GM23338 (cell line): ENCODE data around the gene NELL2. TPM values are rescaled to one million over a fixed set of nuclear protein-coding genes. Genes with fewer than 3 reads are reported as not detected.

Source experiments
- ATAC-seq: fragments of 200-7000 bp; cut with Tn5 transposase; 3 replicates; pipeline ENCODE4 v1.9.1; 2020
- DNase-seq: peaks from one replicate; pipeline ENCODE4 v3.0.0-alpha.2; 2015; ENCODE audit warnings: low spot score
- H2AFZ ChIP-seq: fragments of 200-600 bp; sonication (generic); 2 replicates; pipeline ENCODE4 v1.8.0; 2016; ENCODE audit warnings: antibody characterized with exemption, mild to moderate bottlenecking, moderate library complexity
- H3F3A ChIP-seq: fragments of 200-600 bp; sonication (generic); replicated peaks from 2 replicates; pipeline ENCODE4 v1.8.0; 2017; ENCODE audit warnings: antibody characterized with exemption, mixed run types, low read depth
- H3K27ac ChIP-seq: fragments of 200-600 bp; sonication (generic); 2 replicates; pipeline ENCODE4 v1.6.1; 2016; ENCODE audit warnings: low read depth
- H3K27me3 ChIP-seq: fragments of 200-600 bp; sonication (generic); 2 replicates; pipeline ENCODE4 v1.8.0; 2016; ENCODE audit warnings: mild to moderate bottlenecking, mixed run types, moderate library complexity; ENCODE audit not compliant: insufficient read depth
- H3K36me3 ChIP-seq: fragments of 200-600 bp; sonication (generic); 2 replicates; pipeline ENCODE4 v1.8.0; 2016; ENCODE audit warnings: mild to moderate bottlenecking; ENCODE audit not compliant: insufficient read depth
- H3K4me1 ChIP-seq: fragments of 200-600 bp; sonication (generic); 2 replicates; pipeline ENCODE4 v1.8.0; 2016; ENCODE audit warnings: mild to moderate bottlenecking, moderate library complexity; ENCODE audit not compliant: insufficient read depth
- H3K4me2 ChIP-seq: fragments of 200-600 bp; sonication (generic); 2 replicates; pipeline ENCODE4 v1.7.1; 2017; ENCODE audit warnings: mixed run types
- H3K4me3 ChIP-seq: fragments of 200-600 bp; sonication (generic); 2 replicates; pipeline ENCODE4 v1.6.1; 2016; ENCODE audit warnings: mixed run types
- H3K79me2 ChIP-seq: fragments of 200-600 bp; sonication (generic); replicated peaks from 2 replicates; pipeline ENCODE4 v1.8.0; 2017; ENCODE audit warnings: mild to moderate bottlenecking; ENCODE audit not compliant: insufficient read depth
- H3K9me2 ChIP-seq: fragments of 200-600 bp; sonication (generic); 2 replicates; pipeline ENCODE4 v1.8.0; 2017; ENCODE audit not compliant: insufficient read depth
- H4K20me1 ChIP-seq: fragments of 200-600 bp; sonication (generic); replicated peaks from 2 replicates; pipeline ENCODE4 v1.8.0; 2017; ENCODE audit warnings: mild to moderate bottlenecking; ENCODE audit not compliant: insufficient read depth
- H3K27ac Mint-ChIP-seq: 2 replicates; pipeline ENCODE4 v1.8.0; 2020; ENCODE audit warnings: inconsistent platforms, mild to moderate bottlenecking, moderate library complexity, mixed read lengths
- H3K27me3 Mint-ChIP-seq: 3 replicates; pipeline ENCODE4 v1.8.0; 2022; ENCODE audit warnings: low read depth, mild to moderate bottlenecking, moderate library complexity, mixed read lengths, inconsistent platforms; ENCODE audit not compliant: insufficient read depth, poor library complexity
- H3K36me3 Mint-ChIP-seq: 3 replicates; pipeline ENCODE4 v1.8.0; 2021; ENCODE audit warnings: low read depth, mild to moderate bottlenecking, inconsistent platforms, moderate library complexity, mixed read lengths
- H3K4me1 Mint-ChIP-seq: 3 replicates; pipeline ENCODE4 v1.8.0; 2020; ENCODE audit warnings: mild to moderate bottlenecking, inconsistent platforms, mixed read lengths
- H3K4me3 Mint-ChIP-seq: 3 replicates; pipeline ENCODE4 v1.8.0; 2021; ENCODE audit warnings: moderate library complexity, mild to moderate bottlenecking, inconsistent platforms, mixed read lengths
- H3K9me3 Mint-ChIP-seq: 3 replicates; pipeline ENCODE4 v1.8.0; 2020; ENCODE audit warnings: moderate library complexity, mild to moderate bottlenecking, inconsistent platforms, mixed read lengths
- CREB1 ChIP-seq: fragments of 250-450 bp; sonication (Bioruptor Pico); IDR thresholded peaks from 2 replicates; pipeline ENCODE4 v1.5.0; 2020; ENCODE audit warnings: low read depth, mild to moderate bottlenecking, moderate library complexity
- EZH2 ChIP-seq: fragments of 200-600 bp; sonication (generic); IDR thresholded peaks from one replicate; pipeline ENCODE4 v1.8.0; 2017; ENCODE audit warnings: antibody characterized with exemption, mild to moderate bottlenecking, low read depth; ENCODE audit not compliant: unreplicated experiment
- EZH2phosphoT487 ChIP-seq: fragments of 200-600 bp; sonication (generic); IDR thresholded peaks from one replicate; pipeline ENCODE4 v1.8.1; 2018; ENCODE audit warnings: antibody characterized with exemption; ENCODE audit not compliant: unreplicated experiment
- JUNB ChIP-seq: IDR thresholded peaks from one replicate; pipeline ENCODE4 v1.6.1; 2016; ENCODE audit warnings: antibody characterized with exemption; ENCODE audit not compliant: unreplicated experiment
- NANOG ChIP-seq: IDR thresholded peaks from 2 replicates; pipeline ENCODE4 v1.6.1; 2016; ENCODE audit warnings: antibody characterized with exemption, borderline replicate concordance
- POLR2AphosphoS5 ChIP-seq: IDR thresholded peaks from 2 replicates; pipeline ENCODE4 v1.6.1; 2016; ENCODE audit warnings: antibody characterized with exemption, low read depth
- STAT1 ChIP-seq: IDR thresholded peaks from one replicate; pipeline ENCODE4 v1.6.1; 2016; ENCODE audit warnings: antibody characterized with exemption; ENCODE audit not compliant: unreplicated experiment
- ZNF114 ChIP-seq: fragments of 250-450 bp; sonication (Bioruptor Pico); IDR thresholded peaks from 2 replicates; pipeline ENCODE4 v1.5.0; 2020; ENCODE audit warnings: mild to moderate bottlenecking, moderate library complexity
- ZNF331 ChIP-seq: fragments of 250-450 bp; sonication (Bioruptor Pico); IDR thresholded peaks from 2 replicates; pipeline ENCODE4 v1.5.0; 2020; ENCODE audit warnings: low read depth, mild to moderate bottlenecking, moderate library complexity
- polyA plus RNA-seq: library from polyadenylated mRNA; unstranded; fragments of >200 nt; fragmentation: Nextera tagmentation; extraction: Ambion mirVana; gene quantifications from 2 replicates; pipeline ENCODE4 v1.2.1, GENCODE V29; 2016
- total RNA-seq: library from RNA; depleted of rRNA; stranded (reverse); fragments of >200 nt; shearing (Covaris generic); gene quantifications from 2 replicates; pipeline ENCODE4 v1.2.3, GENCODE V29; 2014
- TF ChIP-seq, protein P1 (sequence below): IDR thresholded peaks from one replicate; pipeline ENCODE4 v1.6.1; 2018; ENCODE audit warnings: antibody characterized with exemption; ENCODE audit not compliant: unreplicated experiment
- TF ChIP-seq, protein P2 (sequence below): fragments of 250-450 bp; sonication (Bioruptor Pico); IDR thresholded peaks from 2 replicates; pipeline ENCODE4 v1.5.0; 2020; ENCODE audit warnings: mild to moderate bottlenecking, moderate library complexity
- TF ChIP-seq, protein P3 (sequence below): IDR thresholded peaks from 2 replicates; pipeline ENCODE4 v1.6.1; 2016; ENCODE audit warnings: antibody characterized with exemption
- TF ChIP-seq, protein P4 (sequence below), 2 experiments: fragments of 200-600 bp in 1 of 2; sonication (generic) in 1 of 2; conservative IDR thresholded peaks; 2 replicates each; pipeline versions ENCODE4 v1.5.1 to v1.6.1; 2016 to 2017; ENCODE audit warnings: antibody characterized with exemption in 2 of 2, low read depth in 2 of 2, mild to moderate bottlenecking in 2 of 2, moderate library complexity in 1 of 2

The NELL2 gene
- total and polyA plus RNA-seq, 2 experiments from 2014 or later, result 25.1 to 99.5 TPM

DNA sequence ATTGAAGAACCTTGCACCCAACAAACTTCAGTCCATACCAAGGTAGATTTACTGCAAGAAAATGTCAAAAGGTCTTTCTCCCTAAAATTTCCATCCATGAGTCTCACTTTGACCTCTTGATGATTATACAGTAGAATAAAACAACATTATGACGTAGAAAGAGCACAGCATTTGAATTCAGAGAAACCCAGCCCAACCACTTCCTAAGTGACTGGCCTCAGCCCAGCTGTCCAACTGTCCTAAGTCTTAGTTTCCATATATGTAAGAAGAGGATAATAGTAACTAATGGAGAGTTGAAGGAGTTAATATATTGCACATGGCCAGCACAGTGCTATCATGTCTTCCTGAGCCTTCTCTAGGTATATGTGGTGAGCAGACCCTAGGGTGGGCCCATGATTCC, 41.0 kb upstream of the NELL2 start:
- no peak for TF ChIP-seq CREB1 (CRISPR knock-in tag)
- TF ChIP-seq, protein P1, sequence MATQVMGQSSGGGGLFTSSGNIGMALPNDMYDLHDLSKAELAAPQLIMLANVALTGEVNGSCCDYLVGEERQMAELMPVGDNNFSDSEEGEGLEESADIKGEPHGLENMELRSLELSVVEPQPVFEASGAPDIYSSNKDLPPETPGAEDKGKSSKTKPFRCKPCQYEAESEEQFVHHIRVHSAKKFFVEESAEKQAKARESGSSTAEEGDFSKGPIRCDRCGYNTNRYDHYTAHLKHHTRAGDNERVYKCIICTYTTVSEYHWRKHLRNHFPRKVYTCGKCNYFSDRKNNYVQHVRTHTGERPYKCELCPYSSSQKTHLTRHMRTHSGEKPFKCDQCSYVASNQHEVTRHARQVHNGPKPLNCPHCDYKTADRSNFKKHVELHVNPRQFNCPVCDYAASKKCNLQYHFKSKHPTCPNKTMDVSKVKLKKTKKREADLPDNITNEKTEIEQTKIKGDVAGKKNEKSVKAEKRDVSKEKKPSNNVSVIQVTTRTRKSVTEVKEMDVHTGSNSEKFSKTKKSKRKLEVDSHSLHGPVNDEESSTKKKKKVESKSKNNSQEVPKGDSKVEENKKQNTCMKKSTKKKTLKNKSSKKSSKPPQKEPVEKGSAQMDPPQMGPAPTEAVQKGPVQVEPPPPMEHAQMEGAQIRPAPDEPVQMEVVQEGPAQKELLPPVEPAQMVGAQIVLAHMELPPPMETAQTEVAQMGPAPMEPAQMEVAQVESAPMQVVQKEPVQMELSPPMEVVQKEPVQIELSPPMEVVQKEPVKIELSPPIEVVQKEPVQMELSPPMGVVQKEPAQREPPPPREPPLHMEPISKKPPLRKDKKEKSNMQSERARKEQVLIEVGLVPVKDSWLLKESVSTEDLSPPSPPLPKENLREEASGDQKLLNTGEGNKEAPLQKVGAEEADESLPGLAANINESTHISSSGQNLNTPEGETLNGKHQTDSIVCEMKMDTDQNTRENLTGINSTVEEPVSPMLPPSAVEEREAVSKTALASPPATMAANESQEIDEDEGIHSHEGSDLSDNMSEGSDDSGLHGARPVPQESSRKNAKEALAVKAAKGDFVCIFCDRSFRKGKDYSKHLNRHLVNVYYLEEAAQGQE, result no peak
- TF ChIP-seq NANOG, result no peak
- TF ChIP-seq, protein P2, sequence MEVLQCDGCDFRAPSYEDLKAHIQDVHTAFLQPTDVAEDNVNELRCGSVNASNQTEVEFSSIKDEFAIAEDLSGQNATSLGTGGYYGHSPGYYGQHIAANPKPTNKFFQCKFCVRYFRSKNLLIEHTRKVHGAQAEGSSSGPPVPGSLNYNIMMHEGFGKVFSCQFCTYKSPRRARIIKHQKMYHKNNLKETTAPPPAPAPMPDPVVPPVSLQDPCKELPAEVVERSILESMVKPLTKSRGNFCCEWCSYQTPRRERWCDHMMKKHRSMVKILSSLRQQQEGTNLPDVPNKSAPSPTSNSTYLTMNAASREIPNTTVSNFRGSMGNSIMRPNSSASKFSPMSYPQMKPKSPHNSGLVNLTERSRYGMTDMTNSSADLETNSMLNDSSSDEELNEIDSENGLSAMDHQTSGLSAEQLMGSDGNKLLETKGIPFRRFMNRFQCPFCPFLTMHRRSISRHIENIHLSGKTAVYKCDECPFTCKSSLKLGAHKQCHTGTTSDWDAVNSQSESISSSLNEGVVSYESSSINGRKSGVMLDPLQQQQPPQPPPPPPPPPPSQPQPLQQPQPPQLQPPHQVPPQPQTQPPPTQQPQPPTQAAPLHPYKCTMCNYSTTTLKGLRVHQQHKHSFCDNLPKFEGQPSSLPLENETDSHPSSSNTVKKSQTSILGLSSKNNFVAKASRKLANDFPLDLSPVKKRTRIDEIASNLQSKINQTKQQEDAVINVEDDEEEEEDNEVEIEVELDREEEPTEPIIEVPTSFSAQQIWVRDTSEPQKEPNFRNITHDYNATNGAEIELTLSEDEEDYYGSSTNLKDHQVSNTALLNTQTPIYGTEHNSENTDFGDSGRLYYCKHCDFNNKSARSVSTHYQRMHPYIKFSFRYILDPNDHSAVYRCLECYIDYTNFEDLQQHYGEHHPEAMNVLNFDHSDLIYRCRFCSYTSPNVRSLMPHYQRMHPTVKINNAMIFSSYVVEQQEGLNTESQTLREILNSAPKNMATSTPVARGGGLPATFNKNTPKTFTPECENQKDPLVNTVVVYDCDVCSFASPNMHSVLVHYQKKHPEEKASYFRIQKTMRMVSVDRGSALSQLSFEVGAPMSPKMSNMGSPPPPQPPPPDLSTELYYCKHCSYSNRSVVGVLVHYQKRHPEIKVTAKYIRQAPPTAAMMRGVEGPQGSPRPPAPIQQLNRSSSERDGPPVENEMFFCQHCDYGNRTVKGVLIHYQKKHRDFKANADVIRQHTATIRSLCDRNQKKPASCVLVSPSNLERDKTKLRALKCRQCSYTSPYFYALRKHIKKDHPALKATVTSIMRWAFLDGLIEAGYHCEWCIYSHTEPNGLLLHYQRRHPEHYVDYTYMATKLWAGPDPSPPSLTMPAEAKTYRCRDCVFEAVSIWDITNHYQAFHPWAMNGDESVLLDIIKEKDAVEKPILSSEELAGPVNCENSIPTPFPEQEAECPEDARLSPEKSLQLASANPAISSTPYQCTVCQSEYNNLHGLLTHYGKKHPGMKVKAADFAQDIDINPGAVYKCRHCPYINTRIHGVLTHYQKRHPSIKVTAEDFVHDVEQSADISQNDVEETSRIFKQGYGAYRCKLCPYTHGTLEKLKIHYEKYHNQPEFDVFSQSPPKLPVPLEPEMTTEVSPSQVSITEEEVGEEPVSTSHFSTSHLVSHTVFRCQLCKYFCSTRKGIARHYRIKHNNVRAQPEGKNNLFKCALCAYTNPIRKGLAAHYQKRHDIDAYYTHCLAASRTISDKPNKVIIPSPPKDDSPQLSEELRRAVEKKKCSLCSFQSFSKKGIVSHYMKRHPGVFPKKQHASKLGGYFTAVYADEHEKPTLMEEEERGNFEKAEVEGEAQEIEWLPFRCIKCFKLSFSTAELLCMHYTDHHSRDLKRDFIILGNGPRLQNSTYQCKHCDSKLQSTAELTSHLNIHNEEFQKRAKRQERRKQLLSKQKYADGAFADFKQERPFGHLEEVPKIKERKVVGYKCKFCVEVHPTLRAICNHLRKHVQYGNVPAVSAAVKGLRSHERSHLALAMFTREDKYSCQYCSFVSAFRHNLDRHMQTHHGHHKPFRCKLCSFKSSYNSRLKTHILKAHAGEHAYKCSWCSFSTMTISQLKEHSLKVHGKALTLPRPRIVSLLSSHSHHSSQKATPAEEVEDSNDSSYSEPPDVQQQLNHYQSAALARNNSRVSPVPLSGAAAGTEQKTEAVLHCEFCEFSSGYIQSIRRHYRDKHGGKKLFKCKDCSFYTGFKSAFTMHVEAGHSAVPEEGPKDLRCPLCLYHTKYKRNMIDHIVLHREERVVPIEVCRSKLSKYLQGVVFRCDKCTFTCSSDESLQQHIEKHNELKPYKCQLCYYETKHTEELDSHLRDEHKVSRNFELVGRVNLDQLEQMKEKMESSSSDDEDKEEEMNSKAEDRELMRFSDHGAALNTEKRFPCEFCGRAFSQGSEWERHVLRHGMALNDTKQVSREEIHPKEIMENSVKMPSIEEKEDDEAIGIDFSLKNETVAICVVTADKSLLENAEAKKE (CRISPR knock-in tag), result no peak
- TF ChIP-seq, protein P3, sequence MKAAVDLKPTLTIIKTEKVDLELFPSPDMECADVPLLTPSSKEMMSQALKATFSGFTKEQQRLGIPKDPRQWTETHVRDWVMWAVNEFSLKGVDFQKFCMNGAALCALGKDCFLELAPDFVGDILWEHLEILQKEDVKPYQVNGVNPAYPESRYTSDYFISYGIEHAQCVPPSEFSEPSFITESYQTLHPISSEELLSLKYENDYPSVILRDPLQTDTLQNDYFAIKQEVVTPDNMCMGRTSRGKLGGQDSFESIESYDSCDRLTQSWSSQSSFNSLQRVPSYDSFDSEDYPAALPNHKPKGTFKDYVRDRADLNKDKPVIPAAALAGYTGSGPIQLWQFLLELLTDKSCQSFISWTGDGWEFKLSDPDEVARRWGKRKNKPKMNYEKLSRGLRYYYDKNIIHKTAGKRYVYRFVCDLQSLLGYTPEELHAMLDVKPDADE, result no peak
- no peak for TF ChIP-seq POLR2AphosphoS5
- no peak for TF ChIP-seq ZNF114 (CRISPR knock-in tag)
- no peak for TF ChIP-seq JUNB
- no peak for TF ChIP-seq ZNF331 (CRISPR knock-in tag)
- TF ChIP-seq EZH2, result no peak
- TF ChIP-seq, protein P4, sequence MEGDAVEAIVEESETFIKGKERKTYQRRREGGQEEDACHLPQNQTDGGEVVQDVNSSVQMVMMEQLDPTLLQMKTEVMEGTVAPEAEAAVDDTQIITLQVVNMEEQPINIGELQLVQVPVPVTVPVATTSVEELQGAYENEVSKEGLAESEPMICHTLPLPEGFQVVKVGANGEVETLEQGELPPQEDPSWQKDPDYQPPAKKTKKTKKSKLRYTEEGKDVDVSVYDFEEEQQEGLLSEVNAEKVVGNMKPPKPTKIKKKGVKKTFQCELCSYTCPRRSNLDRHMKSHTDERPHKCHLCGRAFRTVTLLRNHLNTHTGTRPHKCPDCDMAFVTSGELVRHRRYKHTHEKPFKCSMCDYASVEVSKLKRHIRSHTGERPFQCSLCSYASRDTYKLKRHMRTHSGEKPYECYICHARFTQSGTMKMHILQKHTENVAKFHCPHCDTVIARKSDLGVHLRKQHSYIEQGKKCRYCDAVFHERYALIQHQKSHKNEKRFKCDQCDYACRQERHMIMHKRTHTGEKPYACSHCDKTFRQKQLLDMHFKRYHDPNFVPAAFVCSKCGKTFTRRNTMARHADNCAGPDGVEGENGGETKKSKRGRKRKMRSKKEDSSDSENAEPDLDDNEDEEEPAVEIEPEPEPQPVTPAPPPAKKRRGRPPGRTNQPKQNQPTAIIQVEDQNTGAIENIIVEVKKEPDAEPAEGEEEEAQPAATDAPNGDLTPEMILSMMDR (conservative IDR thresholded peaks at IDR 0.05; ENCODE audit: low read depth in 2 of 2), result no peak
- no peak for TF ChIP-seq EZH2phosphoT487
- TF ChIP-seq STAT1, result no peak
- Histone ChIP-seq H3K4me3 (no peak overlapping the region), H3F3A (no peaks in the 10 kb centered on the region), H3K4me1 (no peaks in the 10 kb centered on the region; the same call in 1 of the 2 replicates), H3K79me2 (no peaks in the 10 kb centered on the region), H3K27ac (no peak overlapping the region), H4K20me1 (no peaks in the 10 kb centered on the region), H3K27me3 (no peaks in the 10 kb centered on the region), H3K9me2 (no peaks in the 10 kb centered on the region), H2AFZ (no peak overlapping the region), H3K4me2 (no peak overlapping the region), H3K36me3 (no peaks in the 10 kb centered on the region)
- no peak overlapping the region for H3K4me3 Mint-ChIP-seq
- H3K36me3 Mint-ChIP-seq, result no peaks in the 10 kb centered on the region
- H3K9me3 Mint-ChIP-seq, result no peaks in the 10 kb centered on the region
- no peak for ATAC-seq
- no peaks in the 10 kb centered on the region for H3K27me3 Mint-ChIP-seq
- H3K27ac Mint-ChIP-seq, result no peak overlapping the region
- peaks cover 4% of the 10 kb centered on the region; the same call in 2 of the 3 replicates for H3K4me1 Mint-ChIP-seq
- no peak for DNase-seq
